ENCODE data around the gene REX1BD. TPM values are rescaled to one million over a fixed set of nuclear protein-coding genes. Genes with fewer than 3 reads are reported as not detected.
A peak's percentile ranks its signal among the peaks of the same experiment; 100 is the strongest.

REX1BD gene
- total and polyA plus RNA-seq, 2 donors (not counting 1 experiment from before 2014, with no cell fraction given), result 90.9 to 164 TPM

- no peak overlapping the region for H3K9ac ChIP-seq (ENCODE audit: low read length)
- peaks cover 10% of the 10 kb centered on the region for H4K20me1 ChIP-seq (ENCODE audit: control insufficient read depth, insufficient read depth, low read length, poor library complexity, severe bottlenecking)
- peak overlapping the region; percentile 59 for H3K27ac Mint-ChIP-seq
- no peak for TF ChIP-seq EZH2 (IDR thresholded peaks at IDR 0.05; ENCODE audit: borderline replicate concordance, insufficient read depth, low read depth, low read length, poor library complexity, severe bottlenecking)
- TF ChIP-seq, protein P1, sequence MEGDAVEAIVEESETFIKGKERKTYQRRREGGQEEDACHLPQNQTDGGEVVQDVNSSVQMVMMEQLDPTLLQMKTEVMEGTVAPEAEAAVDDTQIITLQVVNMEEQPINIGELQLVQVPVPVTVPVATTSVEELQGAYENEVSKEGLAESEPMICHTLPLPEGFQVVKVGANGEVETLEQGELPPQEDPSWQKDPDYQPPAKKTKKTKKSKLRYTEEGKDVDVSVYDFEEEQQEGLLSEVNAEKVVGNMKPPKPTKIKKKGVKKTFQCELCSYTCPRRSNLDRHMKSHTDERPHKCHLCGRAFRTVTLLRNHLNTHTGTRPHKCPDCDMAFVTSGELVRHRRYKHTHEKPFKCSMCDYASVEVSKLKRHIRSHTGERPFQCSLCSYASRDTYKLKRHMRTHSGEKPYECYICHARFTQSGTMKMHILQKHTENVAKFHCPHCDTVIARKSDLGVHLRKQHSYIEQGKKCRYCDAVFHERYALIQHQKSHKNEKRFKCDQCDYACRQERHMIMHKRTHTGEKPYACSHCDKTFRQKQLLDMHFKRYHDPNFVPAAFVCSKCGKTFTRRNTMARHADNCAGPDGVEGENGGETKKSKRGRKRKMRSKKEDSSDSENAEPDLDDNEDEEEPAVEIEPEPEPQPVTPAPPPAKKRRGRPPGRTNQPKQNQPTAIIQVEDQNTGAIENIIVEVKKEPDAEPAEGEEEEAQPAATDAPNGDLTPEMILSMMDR (IDR thresholded peaks at IDR 0.05), result no peak
- H3K4me3 Mint-ChIP-seq, result peak overlapping the region; percentile 64
- H3K9me3 Mint-ChIP-seq (ENCODE audit: insufficient read depth), result no peaks in the 10 kb centered on the region
- peaks cover 21 to 42% of the 10 kb centered on the region in 2 donors for H3K4me1 ChIP-seq (ENCODE audit: control insufficient read depth in 2 of 2, insufficient read depth in 2 of 2, low read length in 2 of 2)
- H3K79me2 ChIP-seq (ENCODE audit: control insufficient read depth, insufficient read depth, low read length), result no peaks in the 10 kb centered on the region
- H3K9me3 ChIP-seq (ENCODE audit: control extremely low read depth in 1 of 3, control insufficient read depth in 2 of 3, insufficient read depth in 1 of 3, low read length in 2 of 3), result no peaks in the 10 kb centered on the region
- H3K4me2 ChIP-seq (replicated peaks; ENCODE audit: low read depth, low read length, poor library complexity, severe bottlenecking), result peak overlapping the region; percentile 100
- peaks cover 0 to 22% (median 7%) of the 10 kb centered on the region in 4 experiments for H3K27me3 ChIP-seq (replicated peaks in 1 of 4; ENCODE audit: control extremely low read depth in 1 of 4, control insufficient read depth in 3 of 4, insufficient read depth in 4 of 4, low read length in 3 of 4)
- H3K4me1 Mint-ChIP-seq, result peaks cover 25% of the 10 kb centered on the region
- ChIA-PET CTCF (interaction anchor here (0.6 to 6.3 kb wide), 26 partner anchors 8 to 579 kb away, joined by 3 to 47 read pairs (median 4); partner anchors contain the start of genes COPE, DDX49, TMEM59L and UBA52), POLR2A (interaction anchor here (0.6 to 1.0 kb wide), 3 partner anchors 10 to 354 kb away, joined by 3 read pairs; no protein-coding TSS in a partner anchor)
- H3K27ac ChIP-seq (ENCODE audit: low read length in 2 of 2), result no peak overlapping the region
- H3K36me3 ChIP-seq (replicated peaks in 1 of 2; ENCODE audit: control extremely low read depth in 1 of 2, control insufficient read depth in 1 of 2, extremely low read depth in 1 of 2, insufficient read depth in 2 of 2, low read length in 1 of 2), result peaks cover 0 to 6% of the 10 kb centered on the region in 2 experiments
- peak overlapping the region; percentile 81 for H2AFZ ChIP-seq (ENCODE audit: insufficient read depth, low read depth, low read length, poor library complexity, severe bottlenecking)
- WGBS (ENCODE audit: insufficient coverage), result 69% methylated on average over 17 of the region's 25 CpGs
- DNase-seq (no peak), ATAC-seq (ENCODE audit: low read depth) (no peak)
- H3K4me3 ChIP-seq (ENCODE audit: control extremely low read depth in 1 of 5, extremely low read depth in 1 of 5, insufficient read depth in 1 of 5, low read depth in 2 of 5, low read length in 4 of 5), result peak overlapping the region in 2 of 5 experiments; percentile 51 to 69
- intact Hi-C loops (cut with micrococcal nuclease), result loop anchor here (1.0 to 2.0 kb wide), 3 partner anchors 71 to 347 kb away; partner anchors contain the start of genes ELL and HOMER3
- H3K27me3 Mint-ChIP-seq, result peaks cover 7% of the 10 kb centered on the region
Observed at GRCh38 chr19:18593367-18594095, 4.9 kb downstream of the REX1BD start.

Measured in B cell (primary cell).